GM19328 (cell line): ENCODE results near the gene ARL15.

Source experiments
- ATAC-seq: cut with Tn5 transposase; IDR thresholded peaks from one replicate; pipeline ENCODE4 v1.9.1; 2021; ENCODE audit warnings: mild to moderate bottlenecking, moderate library complexity; ENCODE audit not compliant: unreplicated experiment

ARL15 gene

DNA sequence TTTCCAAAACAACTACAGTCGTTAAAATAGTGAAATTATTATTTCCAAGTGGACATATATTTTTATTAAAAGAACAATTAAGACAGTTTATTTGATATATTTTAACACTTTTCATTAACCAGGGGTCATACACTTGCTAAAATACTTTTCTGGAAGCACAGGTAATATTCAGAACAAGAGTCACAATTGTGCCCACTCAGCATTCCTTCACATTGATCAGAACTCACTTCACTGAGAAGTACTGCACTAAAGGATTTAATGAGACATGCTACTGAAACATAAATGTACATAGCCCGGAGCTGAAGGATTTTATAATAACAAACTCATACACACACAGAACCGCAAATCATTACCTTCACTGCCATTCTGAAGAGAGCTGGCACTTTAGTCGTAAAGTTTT, 361.8 kb downstream of the ARL15 start:
- ATAC-seq, result no peak

DNA sequence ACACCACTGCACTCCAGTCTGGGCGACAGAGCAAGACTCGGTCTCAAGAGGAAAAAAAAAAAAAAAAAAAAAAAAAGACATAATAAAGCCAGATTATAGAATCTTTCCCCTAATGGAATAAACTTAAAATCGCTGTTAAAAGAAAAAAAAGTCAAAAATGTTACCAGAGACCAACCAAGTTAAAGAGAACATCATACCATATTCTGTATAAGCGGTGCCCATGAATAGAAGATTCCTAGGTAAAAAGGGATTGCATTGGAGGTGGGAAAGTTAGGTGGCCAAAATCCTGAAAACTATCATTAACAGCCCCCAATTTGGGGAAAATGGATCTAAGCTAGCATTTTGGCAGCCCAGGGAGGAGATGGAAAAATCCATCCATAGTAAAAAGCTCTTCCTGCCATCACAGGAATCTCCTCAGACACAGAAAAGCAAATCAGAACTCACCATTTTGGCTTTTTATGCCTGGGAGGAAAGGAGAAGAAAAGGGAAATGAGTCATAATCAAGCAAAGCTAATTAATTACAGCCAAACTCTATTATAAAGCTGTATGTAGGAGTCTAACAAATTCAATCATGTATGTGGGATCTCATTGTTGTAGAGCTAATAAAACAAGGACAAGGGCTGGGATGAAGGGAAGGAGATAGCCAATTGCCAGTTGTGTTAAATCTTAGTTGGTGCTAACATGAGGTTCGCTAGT, 363.8 kb downstream of the ARL15 start:
- ATAC-seq, result no peak

- ATAC-seq, result no peak
Observed at GRCh38 chr5:53944981-53945380, 365.4 kb downstream of the ARL15 start.

GRCh38 chr5:53943938-53944337, 366.4 kb downstream of the ARL15 start:
- ATAC-seq, result no peak

- ATAC-seq, result no peak
Observed at GRCh38 chr5:53942724-53943123, 367.6 kb downstream of the ARL15 start.

DNA sequence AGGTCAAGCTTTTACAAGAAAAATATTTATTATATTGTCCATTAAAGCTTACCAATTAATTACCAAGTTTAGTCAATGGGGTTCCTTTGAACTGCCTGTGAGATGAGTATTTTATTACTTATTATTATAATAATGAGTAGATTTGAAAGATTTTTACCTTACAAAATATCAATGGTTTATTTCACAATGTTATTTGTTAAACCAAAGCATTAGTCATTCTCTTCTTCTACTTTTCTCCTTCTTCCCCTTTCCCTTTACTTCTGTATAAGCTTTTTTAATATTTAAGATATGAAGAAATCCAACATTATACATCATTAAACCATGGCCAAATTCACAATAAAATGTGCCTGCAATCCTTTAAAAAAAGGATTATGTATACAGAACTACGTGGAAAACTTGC, 369.5 kb downstream of the ARL15 start:
- ATAC-seq, result no peak

DNA sequence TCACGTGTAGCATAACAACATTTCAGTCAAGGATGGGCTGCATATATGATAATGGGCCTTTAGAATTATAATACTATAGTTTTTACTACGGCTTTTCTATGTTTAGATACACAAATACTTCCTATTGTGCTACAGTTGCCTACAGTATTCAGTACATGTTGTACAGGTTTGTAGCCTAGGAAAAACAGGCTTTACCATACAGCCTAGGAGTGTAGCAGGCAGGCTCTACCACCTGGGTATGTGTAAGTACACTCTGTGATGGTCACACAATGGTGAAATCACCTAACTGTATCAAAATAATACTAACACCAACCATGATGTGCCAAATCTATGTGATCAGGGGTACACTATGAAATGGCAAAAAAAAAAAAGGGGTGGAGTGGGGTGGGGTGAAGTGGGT, 372.9 kb downstream of the ARL15 start:
- ATAC-seq, result no peak

DNA sequence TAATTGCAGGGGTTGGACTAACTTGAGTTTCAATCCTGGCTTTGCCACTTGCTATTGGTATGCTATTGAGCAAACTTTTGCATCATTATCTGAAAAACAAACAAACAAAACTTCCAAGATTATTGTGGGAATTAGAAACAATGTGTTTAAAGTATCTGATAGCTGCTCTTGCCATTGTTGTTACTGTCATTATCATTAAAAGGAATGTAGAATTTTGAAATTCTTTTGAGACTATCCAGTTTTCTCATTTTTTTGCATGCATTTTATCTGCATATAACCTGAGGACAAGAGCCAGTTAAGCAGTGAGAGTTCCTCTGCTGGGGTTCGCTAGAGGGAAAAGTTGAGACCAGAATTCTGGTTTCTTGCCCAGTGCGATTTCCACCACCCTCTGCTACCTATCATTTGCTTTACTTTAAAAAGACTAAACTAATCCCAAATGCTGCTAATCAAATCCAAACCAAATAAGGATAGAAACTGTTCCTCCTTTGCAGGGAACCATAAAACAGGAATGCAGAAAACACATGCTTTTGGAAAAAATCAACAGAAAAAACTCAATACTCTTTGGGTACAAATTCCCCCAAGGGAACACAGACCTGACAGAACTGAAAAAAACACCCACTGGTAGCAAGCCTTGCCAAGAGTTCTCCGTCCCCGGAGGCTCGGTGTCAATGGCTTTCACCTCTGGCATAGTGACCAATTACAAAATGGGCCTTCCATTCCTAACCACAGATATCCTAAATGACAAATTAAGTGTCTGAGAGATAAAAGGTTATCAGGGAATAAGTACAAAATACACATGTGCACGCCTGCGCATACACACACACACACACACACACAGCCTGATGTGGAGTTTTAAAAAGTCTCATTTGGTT, 373.7 kb downstream of the ARL15 start:
- ATAC-seq, result no peak

GRCh38 chr5:53934151-53934820, 376.1 kb downstream of the ARL15 start:
- ATAC-seq, result no peak

GRCh38 chr5:53932351-53932750, 378.0 kb downstream of the ARL15 start:
- ATAC-seq, result no peak

GRCh38 chr5:53930457-53930856, 379.9 kb downstream of the ARL15 start:
- ATAC-seq, result no peak

DNA sequence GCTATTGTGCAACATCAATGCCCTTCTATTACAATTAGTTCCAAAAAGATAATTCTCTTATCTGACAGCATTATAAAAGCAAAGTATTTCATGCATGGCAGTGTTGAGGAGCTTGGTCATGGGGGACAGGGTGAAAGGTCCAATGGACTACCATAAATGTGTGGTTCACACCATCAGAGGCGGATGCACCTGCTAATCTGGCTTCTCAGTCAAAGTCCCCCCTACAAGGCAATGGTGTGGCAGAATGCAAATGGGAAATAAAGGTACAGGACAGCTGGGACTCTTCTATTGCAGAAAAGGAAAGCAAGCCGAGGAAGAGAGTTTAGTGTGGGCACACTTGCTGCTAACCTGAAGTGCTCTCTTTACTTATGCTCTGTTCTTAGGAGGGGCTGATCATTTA, 380.8 kb downstream of the ARL15 start:
- ATAC-seq, result no peak

- ATAC-seq, result no peak
Observed at GRCh38 chr5:53929152-53929551, 381.2 kb downstream of the ARL15 start.

- ATAC-seq, result no peak
Observed at GRCh38 chr5:53928641-53929040, 381.7 kb downstream of the ARL15 start.

GRCh38 chr5:53927668-53928247, 382.6 kb downstream of the ARL15 start:
- no peak for ATAC-seq

DNA sequence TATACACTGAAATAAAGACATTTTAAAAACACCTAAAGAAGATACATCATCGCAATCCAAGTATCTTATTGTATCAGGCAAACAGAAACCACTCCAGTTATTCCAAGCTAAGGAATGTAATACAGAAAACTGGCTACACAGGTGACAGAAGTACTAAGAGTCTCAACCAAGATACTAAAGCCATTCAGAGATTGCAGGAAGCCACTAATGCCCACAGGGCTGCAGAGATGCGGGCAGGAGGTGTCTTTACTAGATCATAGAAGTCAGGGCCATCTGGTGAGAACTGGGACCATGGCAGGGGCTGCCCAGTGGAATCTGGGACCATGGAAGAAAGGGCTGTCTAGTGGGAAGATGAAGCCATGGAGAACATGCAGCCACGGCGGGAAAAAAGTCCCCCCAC, 384.3 kb downstream of the ARL15 start:
- no peak for ATAC-seq

- no peak for ATAC-seq
Observed at GRCh38 chr5:53924392-53924791, 386.0 kb downstream of the ARL15 start.

DNA sequence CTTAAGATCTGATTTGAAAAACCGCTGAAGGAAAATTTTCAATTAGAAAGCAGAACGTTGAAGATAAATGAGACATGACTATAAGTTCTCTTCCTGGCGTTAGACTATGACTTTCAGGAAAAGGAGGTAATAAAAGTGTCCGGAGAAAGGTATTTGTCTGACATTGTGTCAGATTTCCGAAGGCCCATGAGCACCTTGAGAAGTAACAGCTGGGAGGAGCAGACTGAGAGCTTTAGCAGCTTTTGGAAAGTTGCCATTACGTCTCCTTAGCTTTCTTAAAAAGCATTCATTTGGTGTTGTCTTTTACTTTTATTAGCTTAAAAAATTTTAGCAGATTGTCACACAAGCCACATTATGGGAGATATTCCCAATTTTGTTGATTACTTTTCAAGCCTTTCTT, 386.4 kb downstream of the ARL15 start:
- no peak for ATAC-seq

- ATAC-seq, result no peak
Observed at GRCh38 chr5:53922508-53923498, 387.6 kb downstream of the ARL15 start.

DNA sequence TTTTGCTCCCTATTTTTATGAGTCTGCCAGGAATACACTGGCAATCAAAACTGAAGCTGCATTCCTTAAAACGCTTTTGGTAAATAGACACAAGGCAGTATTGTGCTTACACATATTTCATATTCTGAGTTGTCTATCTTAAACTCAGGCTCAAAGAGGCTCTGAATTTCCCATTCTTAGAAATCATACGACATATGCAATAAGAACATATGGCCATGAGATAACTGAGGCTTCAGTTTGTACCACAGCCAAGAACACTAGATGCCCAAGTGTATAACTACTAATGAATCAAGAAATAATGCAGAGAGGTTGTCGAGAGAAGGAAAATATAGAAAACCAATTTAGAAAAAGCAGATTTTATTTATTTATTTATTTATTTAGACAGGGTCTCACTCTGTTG, 392.5 kb downstream of the ARL15 start:
- no peak for ATAC-seq
